ENCODE results near the gene EPB41L4B. TPM values are rescaled to one million over a fixed set of nuclear protein-coding genes. Genes with fewer than 3 reads are reported as not detected.

The EPB41L4B gene
- total and polyA plus RNA-seq, 2 donors from 2014 or later = 6.5 to 7.7 TPM

- H3K9me3 ChIP-seq (ENCODE audit: control insufficient read depth in 2 of 3, insufficient read depth in 1 of 3, low read length in 3 of 3) = no peaks in the 10 kb centered on the region
- no peaks in the 10 kb centered on the region for H3K36me3 ChIP-seq (ENCODE audit: control insufficient read depth in 2 of 3, insufficient read depth in 3 of 3, low read length in 3 of 3)
- no peaks in the 10 kb centered on the region for H3K4me1 ChIP-seq (ENCODE audit: control insufficient read depth in 2 of 3, insufficient read depth in 2 of 3, low read depth in 1 of 3, low read length in 3 of 3)
- no peak overlapping the region for H3K4me3 ChIP-seq (ENCODE audit: low read length in 3 of 3)
- FAIRE-seq (no peak), DNase-seq (no peak)
- no peaks in the 10 kb centered on the region for H3K27me3 ChIP-seq (ENCODE audit: control insufficient read depth, insufficient read depth, low read length)
- intact Hi-C loops (cut with DNase I) = no loop called here
- no peak overlapping the region for H3K9ac ChIP-seq (ENCODE audit: low read length in 3 of 3)
- peak; percentile 7 for TF ChIP-seq CTCF (IDR thresholded peaks at IDR 0.05; ENCODE audit: borderline replicate concordance, extremely low read depth, insufficient read depth)
- no peak overlapping the region for H3K27ac ChIP-seq (ENCODE audit: low read depth in 2 of 2, low read length in 2 of 2)
Observed at GRCh38 chr9:109198736-109199382, 122.0 kb downstream of the EPB41L4B start.

GRCh38 chr9:109193974-109194556 lies 126.8 kb downstream of the EPB41L4B start:
- Histone ChIP-seq H3K36me3 (ENCODE audit: control insufficient read depth in 2 of 3, insufficient read depth in 3 of 3, low read length in 3 of 3) (no peaks in the 10 kb centered on the region), H3K27ac (ENCODE audit: low read depth in 2 of 2, low read length in 2 of 2) (no peak overlapping the region), H3K4me3 (ENCODE audit: low read length in 3 of 3) (no peak overlapping the region), H3K9ac (ENCODE audit: low read length in 3 of 3) (no peak overlapping the region), H3K27me3 (ENCODE audit: control insufficient read depth, insufficient read depth, low read length) (no peaks in the 10 kb centered on the region), H3K4me1 (ENCODE audit: control insufficient read depth in 2 of 3, insufficient read depth in 2 of 3, low read depth in 1 of 3, low read length in 3 of 3) (no peaks in the 10 kb centered on the region), H3K9me3 (ENCODE audit: control insufficient read depth in 2 of 3, insufficient read depth in 1 of 3, low read length in 3 of 3) (no peaks in the 10 kb centered on the region)
- intact Hi-C loops (cut with DNase I) = no loop called here
- FAIRE-seq (no peak), DNase-seq (no peak)
- TF ChIP-seq CTCF (IDR thresholded peaks at IDR 0.05; ENCODE audit: borderline replicate concordance, extremely low read depth, insufficient read depth) = no peak

- intact Hi-C loops (cut with DNase I) = no loop called here
Observed at GRCh38 chr9:109192732-109193361, 128.0 kb downstream of the EPB41L4B start.

More at GRCh38 chr9:109192732-109193361, 128.0 kb downstream of the EPB41L4B start:
- no peak overlapping the region for H3K9ac ChIP-seq (ENCODE audit: low read length in 3 of 3)
- H3K4me1 ChIP-seq (ENCODE audit: control insufficient read depth in 2 of 3, insufficient read depth in 2 of 3, low read depth in 1 of 3, low read length in 3 of 3) = no peaks in the 10 kb centered on the region
- H3K9me3 ChIP-seq (ENCODE audit: control insufficient read depth in 2 of 3, insufficient read depth in 1 of 3, low read length in 3 of 3) = no peaks in the 10 kb centered on the region
- no peak overlapping the region for H3K27ac ChIP-seq (ENCODE audit: low read depth in 2 of 2, low read length in 2 of 2)
- no peak overlapping the region for H3K4me3 ChIP-seq (ENCODE audit: low read length in 3 of 3)
- DNase-seq = peak in 4 of 5 donors; percentile 46 to 69 (median 53)
- TF ChIP-seq CTCF (IDR thresholded peaks at IDR 0.05; ENCODE audit: borderline replicate concordance, extremely low read depth, insufficient read depth) = no peak
- no peaks in the 10 kb centered on the region for H3K36me3 ChIP-seq (ENCODE audit: control insufficient read depth in 2 of 3, insufficient read depth in 3 of 3, low read length in 3 of 3)
- H3K27me3 ChIP-seq (ENCODE audit: control insufficient read depth, insufficient read depth, low read length) = no peaks in the 10 kb centered on the region
- FAIRE-seq = no peak

Measured in kidney (tissue), 14 donors.